ENCODE measurements around the gene OR11A1. TPM values are rescaled to one million over a fixed set of nuclear protein-coding genes. Genes with fewer than 3 reads are reported as not detected.

Gene OR11A1
- total RNA-seq, 1 experiment from 2014 or later, result not detected

- intact Hi-C loops (cut with micrococcal nuclease; ENCODE audit: unreplicated experiment), result no loop called here
- Histone ChIP-seq H3K36me3 (ENCODE audit: insufficient read depth, low read length, poor library complexity, severe bottlenecking) (no peaks in the 10 kb centered on the region), H3K4me3 (ENCODE audit: low read depth, low read length, poor library complexity, severe bottlenecking) (no peak overlapping the region), H3K27me3 (replicated peaks; ENCODE audit: insufficient read depth, low read depth, low read length, poor library complexity) (peaks cover 57% of the 10 kb centered on the region), H3K9me3 (ENCODE audit: low read depth, low read length, poor library complexity, severe bottlenecking) (no peaks in the 10 kb centered on the region), H3K4me1 (ENCODE audit: insufficient read depth, low read length, poor library complexity, severe bottlenecking) (no peaks in the 10 kb centered on the region), H3K27ac (ENCODE audit: low read depth, low read length, poor library complexity, severe bottlenecking) (no peak overlapping the region)
- no peak for DNase-seq (ENCODE audit: low spot score)
- no TSS peak for BruUV-seq (replicated peaks)
- ChIA-PET POLR2A (ENCODE audit: low non-redundant PET) (no interaction called here), CTCF (no interaction called here)
- no peak for TF ChIP-seq CTCF (conservative IDR thresholded peaks at IDR 0.05; ENCODE audit: low read depth, low read length)
- TF ChIP-seq EZH2 (IDR thresholded peaks at IDR 0.05; ENCODE audit: borderline replicate concordance, low read depth, low read length, poor library complexity, severe bottlenecking), result no peak
Observed at GRCh38 chr6:29462022-29462421, 5.2 kb upstream of the OR11A1 start.

- TF ChIP-seq CTCF (conservative IDR thresholded peaks at IDR 0.05; ENCODE audit: low read depth, low read length) (no peak), EZH2 (IDR thresholded peaks at IDR 0.05; ENCODE audit: borderline replicate concordance, low read depth, low read length, poor library complexity, severe bottlenecking) (no peak)
- no peak for DNase-seq (ENCODE audit: low spot score)
- intact Hi-C loops (cut with micrococcal nuclease; ENCODE audit: unreplicated experiment), result no loop called here
- no TSS peak for BruUV-seq (replicated peaks)
- Histone ChIP-seq H3K4me1 (ENCODE audit: insufficient read depth, low read length, poor library complexity, severe bottlenecking) (no peaks in the 10 kb centered on the region), H3K4me3 (ENCODE audit: low read depth, low read length, poor library complexity, severe bottlenecking) (no peak overlapping the region), H3K27me3 (replicated peaks; ENCODE audit: insufficient read depth, low read depth, low read length, poor library complexity) (peaks cover 49% of the 10 kb centered on the region), H3K36me3 (ENCODE audit: insufficient read depth, low read length, poor library complexity, severe bottlenecking) (no peaks in the 10 kb centered on the region), H3K27ac (ENCODE audit: low read depth, low read length, poor library complexity, severe bottlenecking) (no peak overlapping the region), H3K9me3 (ENCODE audit: low read depth, low read length, poor library complexity, severe bottlenecking) (no peaks in the 10 kb centered on the region)
- ChIA-PET CTCF (no interaction called here), POLR2A (ENCODE audit: low non-redundant PET) (no interaction called here)
Observed at GRCh38 chr6:29461021-29461814, 4.3 kb upstream of the OR11A1 start.

- Histone ChIP-seq H3K4me3 (ENCODE audit: low read depth, low read length, poor library complexity, severe bottlenecking) (no peak overlapping the region), H3K27ac (ENCODE audit: low read depth, low read length, poor library complexity, severe bottlenecking) (no peak overlapping the region), H3K9me3 (ENCODE audit: low read depth, low read length, poor library complexity, severe bottlenecking) (no peaks in the 10 kb centered on the region), H3K36me3 (ENCODE audit: insufficient read depth, low read length, poor library complexity, severe bottlenecking) (no peaks in the 10 kb centered on the region), H3K27me3 (replicated peaks; ENCODE audit: insufficient read depth, low read depth, low read length, poor library complexity) (peaks cover 13% of the 10 kb centered on the region), H3K4me1 (ENCODE audit: insufficient read depth, low read length, poor library complexity, severe bottlenecking) (no peaks in the 10 kb centered on the region)
- ChIA-PET CTCF (no interaction called here), POLR2A (ENCODE audit: low non-redundant PET) (no interaction called here)
- TF ChIP-seq EZH2 (IDR thresholded peaks at IDR 0.05; ENCODE audit: borderline replicate concordance, low read depth, low read length, poor library complexity, severe bottlenecking) (no peak), CTCF (conservative IDR thresholded peaks at IDR 0.05; ENCODE audit: low read depth, low read length) (no peak)
- DNase-seq (ENCODE audit: low spot score), result no peak
- no TSS peak for BruUV-seq (replicated peaks)
- intact Hi-C loops (cut with micrococcal nuclease; ENCODE audit: unreplicated experiment), result no loop called here
Observed at GRCh38 chr6:29451471-29452193, 5.2 kb downstream of the OR11A1 start.
